Left colon (tissue), 2 donors: ENCODE measurements around the gene RAI14. TPM values are rescaled to one million over a fixed set of nuclear protein-coding genes. Genes with fewer than 3 reads are reported as not detected.
"Not testable (repeated sequence)": the region's sequence is repeated elsewhere in the genome, so short reads cannot be mapped to it uniquely, and the experiment has no call there.

Experiments used
- ATAC-seq: fragments of 200-7000 bp; cut with Tn5 transposase; one replicate; pipeline ENCODE4 v1.9.1; 2020; ENCODE audit warnings: mild to moderate bottlenecking, moderate library complexity
- DNase-seq, 2 donors: peaks; one replicate each; pipeline ENCODE4 v3.0.0-alpha.2; 2020
- intact Hi-C, 2 donors: fragments of 100-400 bp; cut with DNase I in 1 of 2; cut with micrococcal nuclease in 1 of 2; formaldehyde crosslinking; loops; one replicate each; pipeline versions ENCODE4 v1.11.2 to v1.14.0; 2022; cut with DNase I, micrococcal nuclease
- total RNA-seq, 2 donors: library from RNA; stranded (reverse); fragmentation: NEBNext Ultra II Directional; extraction: Animal tissue kit (Norgen Biotek cat#: 25700); gene quantifications; one replicate each; pipeline ENCODE4 v1.2.1, GENCODE V29; 2021
- donor health status: DM: no; HTN: no; CAD: no.
- donor health status: DM: yes; HTN: yes; CAD: no.

The RAI14 gene
- total RNA-seq, 2 donors from 2014 or later: 11.3 to 32.2 TPM

GRCh38 chr5:34691326-34691725 is 35.2 kb downstream of the RAI14 start:
- DNase-seq: no peak
- ATAC-seq: no peak
- intact Hi-C loops: no loop called here

GRCh38 chr5:34692786-34693185 is 36.7 kb downstream of the RAI14 start:
- no peak for ATAC-seq
- no peak for DNase-seq
- intact Hi-C loops: no loop called here

- intact Hi-C loops: no loop called here
- ATAC-seq: no peak
- no peak for DNase-seq
These were observed 37.9 kb downstream of the RAI14 start for GRCh38 chr5:34694012-34694411.

- ATAC-seq (no peak), DNase-seq (no peak)
- intact Hi-C loops: no loop called here
These were observed 38.6 kb downstream of the RAI14 start for GRCh38 chr5:34694685-34695084.

- intact Hi-C loops: no loop called here
- DNase-seq (no peak), ATAC-seq (peak; percentile 60)
These were observed 39.3 kb downstream of the RAI14 start for GRCh38 chr5:34695275-34696027.

GRCh38 chr5:34697308-34698108 is 41.4 kb downstream of the RAI14 start:
- ATAC-seq (no peak), DNase-seq (no peak)
- intact Hi-C loops: no loop called here

GRCh38 chr5:34698109-34698419 is 41.9 kb downstream of the RAI14 start:
- DNase-seq (no peak), ATAC-seq (no peak)
- intact Hi-C loops: no loop called here

- intact Hi-C loops: no loop called here
- ATAC-seq (peak; percentile 48), DNase-seq (no peak)
These were observed 42.6 kb downstream of the RAI14 start for GRCh38 chr5:34698754-34699153.

GRCh38 chr5:34699155-34700077 is 43.3 kb downstream of the RAI14 start:
- intact Hi-C loops: no loop called here
- ATAC-seq (peak; percentile 94), DNase-seq (peak; percentile 42 to 66)

- DNase-seq (no peak), ATAC-seq (peak; percentile 5)
- intact Hi-C loops: no loop called here
These were observed 43.9 kb downstream of the RAI14 start for GRCh38 chr5:34700078-34700452.

- intact Hi-C loops: not testable (repeated sequence)
These were observed 45.3 kb downstream of the RAI14 start for GRCh38 chr5:34701442-34701841.

GRCh38 chr5:34703767-34704713 is 47.9 kb downstream of the RAI14 start:
- intact Hi-C loops: no loop called here
- DNase-seq: no peak
- peak; percentile 70 for ATAC-seq

More at GRCh38 chr5:34701442-34701841, 45.3 kb downstream of the RAI14 start:
- not testable (repeated sequence) for DNase-seq, ATAC-seq

GRCh38 chr5:34706084-34706483 is 50.0 kb downstream of the RAI14 start:
- no peak for ATAC-seq
- no peak for DNase-seq
- intact Hi-C loops: no loop called here

- intact Hi-C loops: no loop called here
- no peak for ATAC-seq
- DNase-seq: no peak
These were observed 51.5 kb downstream of the RAI14 start for GRCh38 chr5:34707451-34708107.

- DNase-seq (no peak), ATAC-seq (no peak)
- intact Hi-C loops: no loop called here
These were observed 52.6 kb downstream of the RAI14 start for GRCh38 chr5:34708777-34709176.

- intact Hi-C loops: no loop called here
- no peak for ATAC-seq
- no peak for DNase-seq
These were observed 53.9 kb downstream of the RAI14 start for GRCh38 chr5:34709861-34710673.

GRCh38 chr5:34712565-34712964 is 56.4 kb downstream of the RAI14 start:
- DNase-seq (no peak), ATAC-seq (no peak)
- intact Hi-C loops: no loop called here
